ENCODE data around the gene ACP2. TPM values are rescaled to one million over a fixed set of nuclear protein-coding genes. Genes with fewer than 3 reads are reported as not detected.
"Not testable (repeated sequence)": the region's sequence is repeated elsewhere in the genome, so short reads cannot be mapped to it uniquely, and the experiment has no call there.

The ACP2 gene
- total and polyA plus RNA-seq, 2 donors (not counting 1 experiment from before 2014, with no cell fraction given): 16.3 to 29.5 TPM

DNA sequence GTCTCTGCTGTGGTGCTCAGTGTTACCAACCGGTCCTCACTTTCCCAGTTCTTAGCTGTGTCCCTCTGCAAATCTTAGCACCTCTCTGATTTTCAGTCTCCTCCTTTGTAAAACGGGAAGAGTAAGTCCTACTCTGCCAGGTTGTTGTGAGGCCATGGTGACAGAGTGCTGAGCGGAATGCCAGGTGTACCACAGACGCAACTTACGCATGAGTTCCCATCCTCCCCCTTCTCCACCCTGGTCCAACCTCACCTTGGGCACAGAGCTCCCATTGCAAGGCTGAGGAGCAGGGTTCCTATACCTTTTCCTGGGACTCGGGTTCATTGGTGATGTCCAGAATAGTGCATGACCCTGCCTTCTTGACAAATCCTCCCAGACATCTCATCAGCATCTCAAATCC lies 41.2 kb downstream of the ACP2 start:
- H3K27ac Mint-ChIP-seq: no peak overlapping the region
- no peaks in the 10 kb centered on the region for H3K9me3 ChIP-seq (ENCODE audit: control extremely low read depth in 1 of 3, control insufficient read depth in 2 of 3, insufficient read depth in 1 of 3, low read length in 2 of 3)
- intact Hi-C loops (cut with micrococcal nuclease): no loop called here
- TF ChIP-seq, protein P1, sequence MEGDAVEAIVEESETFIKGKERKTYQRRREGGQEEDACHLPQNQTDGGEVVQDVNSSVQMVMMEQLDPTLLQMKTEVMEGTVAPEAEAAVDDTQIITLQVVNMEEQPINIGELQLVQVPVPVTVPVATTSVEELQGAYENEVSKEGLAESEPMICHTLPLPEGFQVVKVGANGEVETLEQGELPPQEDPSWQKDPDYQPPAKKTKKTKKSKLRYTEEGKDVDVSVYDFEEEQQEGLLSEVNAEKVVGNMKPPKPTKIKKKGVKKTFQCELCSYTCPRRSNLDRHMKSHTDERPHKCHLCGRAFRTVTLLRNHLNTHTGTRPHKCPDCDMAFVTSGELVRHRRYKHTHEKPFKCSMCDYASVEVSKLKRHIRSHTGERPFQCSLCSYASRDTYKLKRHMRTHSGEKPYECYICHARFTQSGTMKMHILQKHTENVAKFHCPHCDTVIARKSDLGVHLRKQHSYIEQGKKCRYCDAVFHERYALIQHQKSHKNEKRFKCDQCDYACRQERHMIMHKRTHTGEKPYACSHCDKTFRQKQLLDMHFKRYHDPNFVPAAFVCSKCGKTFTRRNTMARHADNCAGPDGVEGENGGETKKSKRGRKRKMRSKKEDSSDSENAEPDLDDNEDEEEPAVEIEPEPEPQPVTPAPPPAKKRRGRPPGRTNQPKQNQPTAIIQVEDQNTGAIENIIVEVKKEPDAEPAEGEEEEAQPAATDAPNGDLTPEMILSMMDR (IDR thresholded peaks at IDR 0.05): no peak
- no peak for TF ChIP-seq EZH2 (IDR thresholded peaks at IDR 0.05; ENCODE audit: borderline replicate concordance, insufficient read depth, low read depth, low read length, poor library complexity, severe bottlenecking)
- no peak overlapping the region for H3K4me2 ChIP-seq (replicated peaks; ENCODE audit: low read depth, low read length, poor library complexity, severe bottlenecking)
- no peak overlapping the region for H3K4me3 ChIP-seq (ENCODE audit: control extremely low read depth in 1 of 5, extremely low read depth in 1 of 5, insufficient read depth in 1 of 5, low read depth in 2 of 5, low read length in 4 of 5)
- no peaks in the 10 kb centered on the region for H3K4me1 Mint-ChIP-seq
- WGBS (ENCODE audit: insufficient coverage): 90% methylated on average over 5 of the region's 6 CpGs
- H3K27me3 ChIP-seq (replicated peaks in 1 of 4; ENCODE audit: control extremely low read depth in 1 of 4, control insufficient read depth in 3 of 4, insufficient read depth in 4 of 4, low read length in 3 of 4): no peaks in the 10 kb centered on the region
- no peaks in the 10 kb centered on the region for H3K27me3 Mint-ChIP-seq
- no peaks in the 10 kb centered on the region for H4K20me1 ChIP-seq (ENCODE audit: control insufficient read depth, insufficient read depth, low read length, poor library complexity, severe bottlenecking)
- ATAC-seq (ENCODE audit: low read depth) (no peak), DNase-seq (no peak)
- no peak overlapping the region for H3K27ac ChIP-seq (ENCODE audit: low read length in 2 of 2)
- H3K9me3 Mint-ChIP-seq (ENCODE audit: insufficient read depth): no peaks in the 10 kb centered on the region
- H2AFZ ChIP-seq (ENCODE audit: insufficient read depth, low read depth, low read length, poor library complexity, severe bottlenecking): no peak overlapping the region
- no peaks in the 10 kb centered on the region for H3K4me1 ChIP-seq (ENCODE audit: control insufficient read depth in 2 of 2, insufficient read depth in 2 of 2, low read length in 2 of 2)
- no peaks in the 10 kb centered on the region for H3K79me2 ChIP-seq (ENCODE audit: control insufficient read depth, insufficient read depth, low read length)
- ChIA-PET CTCF (no interaction called here), POLR2A (interaction anchor here (0.6 kb wide), 1 partner anchor 21 kb away, joined by 4 read pairs; no protein-coding TSS in a partner anchor)
- H3K36me3 ChIP-seq (replicated peaks in 1 of 2; ENCODE audit: control extremely low read depth in 1 of 2, control insufficient read depth in 1 of 2, extremely low read depth in 1 of 2, insufficient read depth in 2 of 2, low read length in 1 of 2): no peaks in the 10 kb centered on the region
- no peak overlapping the region for H3K9ac ChIP-seq (ENCODE audit: low read length)
- H3K4me3 Mint-ChIP-seq: no peak overlapping the region

DNA sequence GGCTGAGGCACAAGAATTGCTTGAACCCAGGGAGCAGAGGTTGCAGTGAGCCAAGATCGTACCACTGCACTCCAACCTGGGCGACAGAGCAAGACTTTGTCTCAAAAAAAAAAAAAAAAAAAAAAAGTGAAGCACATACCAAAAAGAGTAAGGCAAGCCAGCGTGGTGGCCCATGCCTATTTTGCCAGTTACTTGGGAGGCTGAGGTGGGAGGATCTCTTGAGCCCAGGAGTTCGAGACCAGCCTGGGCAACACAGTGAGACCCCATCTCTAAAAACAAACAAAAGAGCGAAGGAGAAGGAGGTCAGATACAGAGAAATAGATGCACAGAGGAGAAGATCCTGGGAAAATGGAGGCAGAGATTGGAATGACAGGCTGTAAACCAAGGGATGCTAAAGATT lies 42.0 kb downstream of the ACP2 start:
- 60% methylated on average over 1 of the region's 5 CpGs for WGBS (ENCODE audit: insufficient coverage)
- H3K4me3 Mint-ChIP-seq: not testable (repeated sequence)

More for the DNA sequence above, 42.0 kb downstream of the ACP2 start:
- H3K9me3 Mint-ChIP-seq (ENCODE audit: insufficient read depth); CTCF ChIA-PET; H3K4me3 ChIP-seq (ENCODE audit: control extremely low read depth in 1 of 5, extremely low read depth in 1 of 5, insufficient read depth in 1 of 5, low read depth in 2 of 5, low read length in 4 of 5); H3K9ac ChIP-seq (ENCODE audit: low read length); ATAC-seq (ENCODE audit: low read depth); intact Hi-C loops (cut with micrococcal nuclease); H3K27ac Mint-ChIP-seq; H2AFZ ChIP-seq (ENCODE audit: insufficient read depth, low read depth, low read length, poor library complexity, severe bottlenecking); H3K27ac ChIP-seq (ENCODE audit: low read length in 2 of 2); H4K20me1 ChIP-seq (ENCODE audit: control insufficient read depth, insufficient read depth, low read length, poor library complexity, severe bottlenecking); H3K79me2 ChIP-seq (ENCODE audit: control insufficient read depth, insufficient read depth, low read length); H3K27me3 Mint-ChIP-seq; H3K4me2 ChIP-seq (replicated peaks; ENCODE audit: low read depth, low read length, poor library complexity, severe bottlenecking); H3K4me1 ChIP-seq (ENCODE audit: control insufficient read depth in 2 of 2, insufficient read depth in 2 of 2, low read length in 2 of 2); H3K36me3 ChIP-seq (replicated peaks in 1 of 2; ENCODE audit: control extremely low read depth in 1 of 2, control insufficient read depth in 1 of 2, extremely low read depth in 1 of 2, insufficient read depth in 2 of 2, low read length in 1 of 2); H3K27me3 ChIP-seq (replicated peaks in 1 of 4; ENCODE audit: control extremely low read depth in 1 of 4, control insufficient read depth in 3 of 4, insufficient read depth in 4 of 4, low read length in 3 of 4); H3K4me1 Mint-ChIP-seq; H3K9me3 ChIP-seq (ENCODE audit: control extremely low read depth in 1 of 3, control insufficient read depth in 2 of 3, insufficient read depth in 1 of 3, low read length in 2 of 3); DNase-seq: not testable (repeated sequence)
- POLR2A ChIA-PET: interaction anchor here (0.6 to 0.7 kb wide), 2 partner anchors 126 to 203 kb away, joined by 6 to 9 read pairs; no protein-coding TSS in a partner anchor

Data from B cell (primary cell).